ENCODE results near the gene LAMA5. TPM values are rescaled to one million over a fixed set of nuclear protein-coding genes. Genes with fewer than 3 reads are reported as not detected.

Gene LAMA5
- total and polyA plus RNA-seq, 4 donors: 116 to 315 (median 244) TPM

- H3K4me1 ChIP-seq (ENCODE audit: control insufficient read depth in 5 of 5, insufficient read depth in 5 of 5, low read length in 5 of 5): no peaks in the 10 kb centered on the region
- H3K9ac ChIP-seq (ENCODE audit: insufficient read depth in 1 of 2, low read length in 2 of 2): no peak overlapping the region
- no peak overlapping the region for H3K27ac ChIP-seq (ENCODE audit: low read depth in 1 of 2, low read length in 1 of 2)
- no peak for TF ChIP-seq CTCF (IDR thresholded peaks at IDR 0.05; ENCODE audit: control extremely low read depth, extremely low read depth)
- ATAC-seq (ENCODE audit: insufficient read depth, low FRiP score): no peak
- H3K9me3 ChIP-seq (ENCODE audit: control insufficient read depth in 4 of 4, insufficient read depth in 3 of 4, low read length in 3 of 4): no peaks in the 10 kb centered on the region
- no peak for DNase-seq
- H3K4me3 ChIP-seq: no peak overlapping the region
- peaks cover 0 to 42% (median 20%) of the 10 kb centered on the region in 4 donors for H3K36me3 ChIP-seq (ENCODE audit: control insufficient read depth in 4 of 4, insufficient read depth in 4 of 4, low read length in 4 of 4)
- WGBS, 2 donors: 91 to 94% methylated on average over 27 of the region's 27 CpGs
- no peaks in the 10 kb centered on the region for H3K27me3 ChIP-seq (ENCODE audit: control insufficient read depth in 3 of 3, insufficient read depth in 3 of 3, low read length in 2 of 3)
These were observed 28.5 kb upstream of the LAMA5 start for GRCh38 chr20:62395311-62396242.

DNA sequence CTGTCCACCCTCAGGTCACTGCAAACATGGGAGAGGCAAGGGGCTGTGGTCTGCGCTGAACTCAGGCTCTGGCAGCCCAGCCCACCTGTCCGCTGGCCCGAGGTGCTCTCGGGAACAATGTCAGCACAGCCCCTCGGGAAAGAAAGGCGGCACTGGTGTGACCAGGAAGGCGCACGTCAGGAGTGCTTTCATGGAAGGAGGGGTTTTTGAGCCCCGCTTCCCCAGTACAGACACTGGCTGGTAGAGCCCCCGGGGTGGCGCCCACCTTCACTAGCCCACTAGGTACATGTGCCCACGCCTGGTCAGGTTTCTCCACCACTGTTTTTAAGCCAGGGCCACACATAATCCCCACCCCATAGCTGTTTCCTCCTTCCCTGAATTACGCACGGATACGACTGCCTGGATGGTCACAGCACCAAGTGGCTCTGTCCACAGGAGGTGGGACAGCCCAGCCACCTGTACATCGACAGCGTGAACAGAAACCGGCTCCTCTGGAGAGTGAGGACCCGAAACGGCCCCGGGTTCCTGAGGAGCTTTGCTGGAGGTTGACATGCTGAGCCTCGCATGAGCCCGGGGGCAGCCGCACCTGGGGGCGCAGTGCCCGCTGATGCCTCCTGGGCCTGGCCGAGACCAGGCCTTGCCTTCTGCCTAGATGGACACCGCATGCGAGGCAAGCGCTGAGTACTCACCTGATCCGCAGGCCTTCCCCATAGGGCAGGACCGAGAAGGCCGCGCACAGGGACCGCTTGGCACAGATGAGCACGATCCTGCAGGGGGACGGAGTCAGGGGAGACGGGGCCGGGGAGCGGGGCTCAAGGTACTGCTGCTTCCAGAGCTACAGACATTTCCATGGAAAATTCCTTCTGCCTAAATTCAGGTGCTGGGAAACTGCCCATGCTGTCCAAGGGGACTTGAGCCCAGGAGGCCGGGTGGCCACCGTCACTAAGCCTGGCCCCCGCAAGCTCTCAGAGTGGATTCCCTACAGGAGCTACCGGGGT lies 27.4 kb upstream of the LAMA5 start:
- Histone ChIP-seq H3K27ac (ENCODE audit: low read depth in 1 of 2, low read length in 1 of 2) (no peak overlapping the region), H3K27me3 (ENCODE audit: control insufficient read depth in 3 of 3, insufficient read depth in 3 of 3, low read length in 2 of 3) (no peaks in the 10 kb centered on the region), H3K36me3 (ENCODE audit: control insufficient read depth in 4 of 4, insufficient read depth in 4 of 4, low read length in 4 of 4) (peaks cover 0 to 44% (median 22%) of the 10 kb centered on the region in 4 donors), H3K4me1 (ENCODE audit: control insufficient read depth in 5 of 5, insufficient read depth in 5 of 5, low read length in 5 of 5) (no peaks in the 10 kb centered on the region), H3K4me3 (no peak overlapping the region), H3K9me3 (ENCODE audit: control insufficient read depth in 4 of 4, insufficient read depth in 3 of 4, low read length in 3 of 4) (no peaks in the 10 kb centered on the region), H3K9ac (ENCODE audit: insufficient read depth in 1 of 2, low read length in 2 of 2) (no peak overlapping the region)
- DNase-seq (no peak), ATAC-seq (ENCODE audit: insufficient read depth, low FRiP score) (no peak)
- no peak for TF ChIP-seq CTCF (IDR thresholded peaks at IDR 0.05; ENCODE audit: control extremely low read depth, extremely low read depth)
- 93 to 94% methylated on average over 44 of the region's 44 CpGs for WGBS, 2 donors

- no peak for DNase-seq
These were observed 26.7 kb upstream of the LAMA5 start for GRCh38 chr20:62393830-62394229.

More at GRCh38 chr20:62393830-62394229, 26.7 kb upstream of the LAMA5 start:
- Histone ChIP-seq H3K9ac (ENCODE audit: insufficient read depth in 1 of 2, low read length in 2 of 2) (no peak overlapping the region), H3K27ac (ENCODE audit: low read depth in 1 of 2, low read length in 1 of 2) (no peak overlapping the region), H3K4me1 (ENCODE audit: control insufficient read depth in 5 of 5, insufficient read depth in 5 of 5, low read length in 5 of 5) (no peaks in the 10 kb centered on the region), H3K36me3 (ENCODE audit: control insufficient read depth in 4 of 4, insufficient read depth in 4 of 4, low read length in 4 of 4) (peaks cover 0 to 50% (median 28%) of the 10 kb centered on the region in 4 donors), H3K4me3 (no peak overlapping the region), H3K27me3 (ENCODE audit: control insufficient read depth in 3 of 3, insufficient read depth in 3 of 3, low read length in 2 of 3) (no peaks in the 10 kb centered on the region), H3K9me3 (ENCODE audit: control insufficient read depth in 4 of 4, insufficient read depth in 3 of 4, low read length in 3 of 4) (no peaks in the 10 kb centered on the region)
- no peak for ATAC-seq (ENCODE audit: insufficient read depth, low FRiP score)
- WGBS, 2 donors: 92 to 94% methylated on average over 24 of the region's 24 CpGs
- TF ChIP-seq CTCF (IDR thresholded peaks at IDR 0.05; ENCODE audit: control extremely low read depth, extremely low read depth): no peak
